ENCODE results near the gene NME3. TPM values are rescaled to one million over a fixed set of nuclear protein-coding genes. Genes with fewer than 3 reads are reported as not detected.

Gene NME3
- 12.2 and 12.9 TPM in 2 replicates for total RNA-seq (2014; rRNA removed; shearing (Covaris generic))
- 19.5 and 27.7 TPM in 2 replicates for polyA plus RNA-seq (2015; cell fraction: cytosol; rRNA removed)
- 144 and 148 TPM in 2 replicates for polyA plus RNA-seq (2015; cell fraction: nucleus; rRNA removed)

- in situ Hi-C loops (cut with HindIII; ENCODE audit: low pct_unique_long_range_greater_than_20kb, low sequenced_read_pairs), result no loop called here
- peak; percentile 54 for DNase-seq (ENCODE audit: low read depth, low spot score)
Observed at GRCh38 chr16:1771188-1771863, at the start of gene NME3. Gene NME3, minus strand, starts transcription at chr16:1771543. Its CDS starts 9 bp downstream, at chr16:1771534.

GRCh38 chr16:1820946-1821290 is 49.6 kb upstream of the NME3 start:
- no peak for DNase-seq (ENCODE audit: low read depth, low spot score)
- in situ Hi-C loops (cut with HindIII; ENCODE audit: low pct_unique_long_range_greater_than_20kb, low sequenced_read_pairs), result no loop called here

GRCh38 chr16:1820096-1820945 is 49.0 kb upstream of the NME3 start:
- DNase-seq (ENCODE audit: low read depth, low spot score), result no peak
- in situ Hi-C loops (cut with HindIII; ENCODE audit: low pct_unique_long_range_greater_than_20kb, low sequenced_read_pairs), result no loop called here

- no peak for DNase-seq (ENCODE audit: low read depth, low spot score)
- in situ Hi-C loops (cut with HindIII; ENCODE audit: low pct_unique_long_range_greater_than_20kb, low sequenced_read_pairs), result no loop called here
Observed at GRCh38 chr16:1819611-1820010, 48.3 kb upstream of the NME3 start.

GRCh38 chr16:1818873-1819525 is 47.7 kb upstream of the NME3 start:
- in situ Hi-C loops (cut with HindIII; ENCODE audit: low pct_unique_long_range_greater_than_20kb, low sequenced_read_pairs), result no loop called here
- no peak for DNase-seq (ENCODE audit: low read depth, low spot score)

- DNase-seq (ENCODE audit: low read depth, low spot score), result no peak
- in situ Hi-C loops (cut with HindIII; ENCODE audit: low pct_unique_long_range_greater_than_20kb, low sequenced_read_pairs), result no loop called here
Observed at GRCh38 chr16:1818204-1818872, 47.0 kb upstream of the NME3 start.

- in situ Hi-C loops (cut with HindIII; ENCODE audit: low pct_unique_long_range_greater_than_20kb, low sequenced_read_pairs), result no loop called here
- DNase-seq (ENCODE audit: low read depth, low spot score), result no peak
Observed at GRCh38 chr16:1817716-1818115, 46.4 kb upstream of the NME3 start.

GRCh38 chr16:1817276-1817589 is 45.9 kb upstream of the NME3 start:
- in situ Hi-C loops (cut with HindIII; ENCODE audit: low pct_unique_long_range_greater_than_20kb, low sequenced_read_pairs), result no loop called here
- no peak for DNase-seq (ENCODE audit: low read depth, low spot score)

GRCh38 chr16:1816396-1817275 is 45.3 kb upstream of the NME3 start:
- in situ Hi-C loops (cut with HindIII; ENCODE audit: low pct_unique_long_range_greater_than_20kb, low sequenced_read_pairs), result no loop called here
- no peak for DNase-seq (ENCODE audit: low read depth, low spot score)

- in situ Hi-C loops (cut with HindIII; ENCODE audit: low pct_unique_long_range_greater_than_20kb, low sequenced_read_pairs), result no loop called here
- no peak for DNase-seq (ENCODE audit: low read depth, low spot score)
Observed at GRCh38 chr16:1815461-1815860, 44.1 kb upstream of the NME3 start.

GRCh38 chr16:1812732-1813163 is 41.4 kb upstream of the NME3 start:
- in situ Hi-C loops (cut with HindIII; ENCODE audit: low pct_unique_long_range_greater_than_20kb, low sequenced_read_pairs), result no loop called here
- DNase-seq (ENCODE audit: low read depth, low spot score), result peak; percentile 74

GRCh38 chr16:1810536-1810935 is 39.2 kb upstream of the NME3 start:
- DNase-seq (ENCODE audit: low read depth, low spot score), result no peak
- in situ Hi-C loops (cut with HindIII; ENCODE audit: low pct_unique_long_range_greater_than_20kb, low sequenced_read_pairs), result no loop called here

GRCh38 chr16:1810106-1810505 is 38.8 kb upstream of the NME3 start:
- in situ Hi-C loops (cut with HindIII; ENCODE audit: low pct_unique_long_range_greater_than_20kb, low sequenced_read_pairs), result no loop called here
- no peak for DNase-seq (ENCODE audit: low read depth, low spot score)

GRCh38 chr16:1809281-1809801 is 38.0 kb upstream of the NME3 start:
- in situ Hi-C loops (cut with HindIII; ENCODE audit: low pct_unique_long_range_greater_than_20kb, low sequenced_read_pairs), result no loop called here
- DNase-seq (ENCODE audit: low read depth, low spot score), result no peak

- DNase-seq (ENCODE audit: low read depth, low spot score), result no peak
- in situ Hi-C loops (cut with HindIII; ENCODE audit: low pct_unique_long_range_greater_than_20kb, low sequenced_read_pairs), result no loop called here
Observed at GRCh38 chr16:1808691-1809090, 37.3 kb upstream of the NME3 start.

- no peak for DNase-seq (ENCODE audit: low read depth, low spot score)
- in situ Hi-C loops (cut with HindIII; ENCODE audit: low pct_unique_long_range_greater_than_20kb, low sequenced_read_pairs), result no loop called here
Observed at GRCh38 chr16:1807626-1808025, 36.3 kb upstream of the NME3 start.

GRCh38 chr16:1800701-1801100 is 29.4 kb upstream of the NME3 start:
- in situ Hi-C loops (cut with HindIII; ENCODE audit: low pct_unique_long_range_greater_than_20kb, low sequenced_read_pairs), result no loop called here
- no peak for DNase-seq (ENCODE audit: low read depth, low spot score)

All from SK-MEL-5 (cell line).